Calu3 (cell line): Measurements from ENCODE around the gene SSBP4. TPM values are rescaled to one million over a fixed set of nuclear protein-coding genes. Genes with fewer than 3 reads are reported as not detected.
A peak's percentile ranks its signal among the peaks of the same experiment; 100 is the strongest.

Source experiments
- Bru-seq: library from RNA; stranded (reverse); fragments of 400-500 nt; gene quantifications from one replicate; lab custom pipeline; 2021; lab: Mats Ljungman, UMichigan
- BruChase-seq, 2 experiments: library from RNA; stranded (reverse); fragments of 400-500 nt; gene quantifications; one replicate each; lab custom pipeline; 2021; lab: Mats Ljungman, UMichigan
- BruUV-seq: library from RNA; stranded (reverse); fragments of 400-500 nt; replicated peaks from 2 replicates; lab custom pipeline; 2021; lab: Mats Ljungman, UMichigan
- CTCF ChIA-PET: fragments of 300-600 bp; sonication (Branson Sonifier 250); formaldehyde crosslinking; loops from one replicate; lab custom pipeline; 2022; ENCODE audit warnings: antibody characterized with exemption; lab: Charles Lee
- DNase-seq: peaks from one replicate; pipeline ENCODE4 v3.0.0; 2022
- H3K27ac Mint-ChIP-seq: one replicate; pipeline ENCODE4 v1.8.0; 2022; ENCODE audit warnings: mixed read lengths; ENCODE audit not compliant: unreplicated experiment
- H3K27me3 Mint-ChIP-seq: one replicate; pipeline ENCODE4 v1.8.0; 2022; ENCODE audit warnings: mixed read lengths; ENCODE audit not compliant: unreplicated experiment
- H3K36me3 Mint-ChIP-seq: one replicate; pipeline ENCODE4 v1.8.0; 2022; ENCODE audit warnings: mild to moderate bottlenecking, moderate library complexity, mixed read lengths; ENCODE audit not compliant: insufficient read depth, unreplicated experiment
- H3K4me1 Mint-ChIP-seq: one replicate; pipeline ENCODE4 v1.8.0; 2022; ENCODE audit warnings: mild to moderate bottlenecking, low read depth, mixed read lengths; ENCODE audit not compliant: unreplicated experiment
- H3K4me3 Mint-ChIP-seq: one replicate; pipeline ENCODE4 v1.8.0; 2022; ENCODE audit warnings: mild to moderate bottlenecking, low read depth, moderate library complexity, mixed read lengths; ENCODE audit not compliant: unreplicated experiment
- H3K9me3 Mint-ChIP-seq: one replicate; pipeline ENCODE4 v1.8.0; 2022; ENCODE audit warnings: low read depth, mixed read lengths; ENCODE audit not compliant: unreplicated experiment
- CTCF ChIP-seq: fragments of 200-600 bp; IDR thresholded peaks from one replicate; pipeline ENCODE4 v1.8.0; 2022; ENCODE audit warnings: antibody characterized with exemption; ENCODE audit not compliant: unreplicated experiment
- intact Hi-C: fragments of 100-400 bp; cut with micrococcal nuclease; formaldehyde crosslinking; loops from one replicate; pipeline ENCODE4 v1.10.0; 2022; ENCODE audit not compliant: unreplicated experiment
- long read RNA-seq: library from polyadenylated mRNA; stranded (forward); transcript quantifications from one replicate; pipeline ENCODE4 v2.0.0, GENCODE V29; 2022
- total RNA-seq: library from RNA; stranded (reverse); gene quantifications from 2 replicates; pipeline ENCODE4 v1.2.3, GENCODE V29; 2022

The SSBP4 gene
- total RNA-seq: 38.8 and 51.5 TPM in 2 replicates
- percentile 51 among the genes with signal in this experiment for Bru-seq, nascent RNA
- BruChase-seq, experiment 1, labeled RNA remaining after a 6-hour chase: percentile 69 among the genes with signal in this experiment
- BruChase-seq, experiment 2, labeled RNA remaining after a 2-hour chase: percentile 63 among the genes with signal in this experiment
- long read RNA-seq, transcript SSBP4-202 (17 exons, 1,721 nt): major isoform, 8 of 75 reads
- long read RNA-seq, transcript SSBP4-201 (18 exons, 1,768 nt): major isoform, 8 of 75 reads
- long read RNA-seq, partial matches to known transcripts: 7 of 75 reads
- long read RNA-seq, other reads (novel, unspliced or antisense): 52 of 75 reads

- peak; percentile 79 for DNase-seq
- intact Hi-C loops: loop anchor here (10.0 kb wide), 1 partner anchor 144 kb away; the partner anchor contains the start of gene IQCN
- TF ChIP-seq CTCF: no peak
- no peaks in the 10 kb centered on the region for H3K27me3 Mint-ChIP-seq
- peak within 1 kb of the TSS; percentile 83 for H3K4me3 Mint-ChIP-seq
- peaks cover 48% of the 10 kb centered on the region for H3K36me3 Mint-ChIP-seq
- H3K9me3 Mint-ChIP-seq: no peaks in the 10 kb centered on the region
- CTCF ChIA-PET: no interaction called here
- H3K4me1 Mint-ChIP-seq: peaks cover 23% of the 10 kb centered on the region
- peak within 1 kb of the TSS; percentile 51 for H3K27ac Mint-ChIP-seq
- BruUV-seq: no TSS peak
Observed at GRCh38 chr19:18419195-18419698, at the start of gene SSBP4. SSBP4 (plus strand) TSS chr19:18419398; CDS start chr19:18419649, 251 bp downstream.

GRCh38 chr19:18373407-18373891, 45.7 kb upstream of the SSBP4 start:
- TF ChIP-seq CTCF: no peak
- BruUV-seq: no TSS peak
- Mint-ChIP-seq H3K27ac (peak overlapping the region; percentile 93), H3K4me1 (peaks cover 12% of the 10 kb centered on the region), H3K9me3 (no peaks in the 10 kb centered on the region), H3K36me3 (peaks cover 19% of the 10 kb centered on the region), H3K4me3 (no peak overlapping the region), H3K27me3 (no peaks in the 10 kb centered on the region)
- intact Hi-C loops: no loop called here
- CTCF ChIA-PET: no interaction called here
- DNase-seq: no peak

- CTCF ChIA-PET: interaction anchor here (0.6 kb wide), 1 partner anchor 14 kb away, joined by 8 read pairs; no protein-coding TSS in a partner anchor
- Mint-ChIP-seq H3K9me3 (no peaks in the 10 kb centered on the region), H3K27ac (peak overlapping the region; percentile 93), H3K27me3 (no peaks in the 10 kb centered on the region), H3K4me3 (no peak overlapping the region), H3K36me3 (peaks cover 19% of the 10 kb centered on the region), H3K4me1 (peaks cover 12% of the 10 kb centered on the region)
- TSS peak; percentile 83 for BruUV-seq
- intact Hi-C loops: no loop called here
- peak; percentile 91 for DNase-seq
- TF ChIP-seq CTCF: no peak
Observed at GRCh38 chr19:18373892-18374629, 45.1 kb upstream of the SSBP4 start.

GRCh38 chr19:18377026-18377425, 42.2 kb upstream of the SSBP4 start:
- intact Hi-C loops: no loop called here
- BruUV-seq: no TSS peak
- Mint-ChIP-seq H3K36me3 (peaks cover 30% of the 10 kb centered on the region), H3K4me3 (no peak overlapping the region), H3K9me3 (no peaks in the 10 kb centered on the region), H3K27ac (peak overlapping the region; percentile 91), H3K4me1 (peaks cover 12% of the 10 kb centered on the region), H3K27me3 (no peaks in the 10 kb centered on the region)
- TF ChIP-seq CTCF: no peak
- CTCF ChIA-PET: interaction anchor here (0.7 kb wide), 1 partner anchor 13 kb away, joined by 7 read pairs; no protein-coding TSS in a partner anchor
- no peak for DNase-seq
